Sigmoid colon (tissue), 7 donors: ENCODE results near the gene S100A4. TPM values are rescaled to one million over a fixed set of nuclear protein-coding genes. Genes with fewer than 3 reads are reported as not detected.
A peak's percentile ranks its signal among the peaks of the same experiment; 100 is the strongest.
"Not testable (repeated sequence)": the region's sequence is repeated elsewhere in the genome, so short reads cannot be mapped to it uniquely, and the experiment has no call there.

Experiments used
- DNase-seq: peaks from one replicate; pipeline ENCODE4 v3.0.0-alpha.2; 2019
- H3K27ac ChIP-seq, 4 donors: fragments of 200-600 bp; sonication (generic); one replicate each; pipeline ENCODE4 v1.5.1; 2016 to 2019; ENCODE audit warnings: mild to moderate bottlenecking in 1 of 4
- H3K27me3 ChIP-seq, 3 donors: fragments of 200-600 bp; sonication (generic); one replicate each; pipeline ENCODE4 v1.5.1; 2019; ENCODE audit warnings: mild to moderate bottlenecking in 1 of 3
- H3K36me3 ChIP-seq, 4 donors: fragments of 200-600 bp; sonication (generic); one replicate each; pipeline ENCODE4 v1.5.1; 2016 to 2019
- H3K4me1 ChIP-seq, 4 donors: fragments of 200-600 bp; sonication (generic); one replicate each; pipeline ENCODE4 v1.5.1; 2017 to 2019
- H3K4me3 ChIP-seq, 4 donors: fragments of 200-600 bp; sonication (generic); one replicate each; pipeline ENCODE4 v1.5.1; 2017 to 2019; ENCODE audit warnings: mild to moderate bottlenecking in 2 of 4, moderate library complexity in 1 of 4
- H3K9me3 ChIP-seq, 4 donors: fragments of 200-600 bp in 3 of 4; sonication (generic) in 3 of 4; one replicate each; pipeline versions ENCODE4 v1.5.1 to v1.6.1; 2013 to 2019
- EP300 ChIP-seq, 4 donors: sonication (generic); formaldehyde crosslinking; IDR thresholded peaks; one replicate each; pipeline ENCODE4 v1.6.1; 2017; ENCODE audit warnings: antibody characterized with exemption in 4 of 4
- POLR2A ChIP-seq, 2 donors: fragments of 450-650 bp; IDR thresholded peaks; one replicate each; pipeline ENCODE4 v1.6.1; 2016; ENCODE audit warnings: antibody characterized with exemption in 2 of 2, mild to moderate bottlenecking in 2 of 2, moderate library complexity in 2 of 2
- POLR2AphosphoS5 ChIP-seq, 4 donors: sonication (generic); formaldehyde crosslinking; IDR thresholded peaks; one replicate each; pipeline ENCODE4 v1.6.1; 2017; ENCODE audit warnings: antibody characterized with exemption in 4 of 4
- WGBS, 2 donors: extraction: QIAGEN DNeasy Blood & Tissue Kit; methylation state at CpG; one replicate each; pipeline ENCODE4 v1.1.7; 2013; 5-methylcytosine and 5-hydroxymethylcytosine counted together
- intact Hi-C: fragments of 100-400 bp; cut with DNase I; formaldehyde crosslinking; loops from one replicate; pipeline ENCODE4 v1.15.1; 2023
- polyA plus RNA-seq, 3 donors: library from polyadenylated mRNA; stranded (reverse); fragments of 200-250 nt; gene quantifications; one replicate each; pipeline ENCODE4 v1.2.3, GENCODE V29; 2013
- total RNA-seq, 4 donors: library from RNA; depleted of rRNA; stranded (reverse); fragments of >200 nt; gene quantifications; one replicate each; pipeline ENCODE4 v1.1.0, GENCODE V29; 2016
- TF ChIP-seq, protein P1 (sequence below), 4 experiments: fragments of 450-650 bp in 3 of 4; fragments of 200-600 bp in 1 of 4; IDR thresholded peaks; one replicate each; pipeline ENCODE4 v1.5.1; 2016 to 2019; ENCODE audit warnings: antibody characterized with exemption in 4 of 4, mild to moderate bottlenecking in 3 of 4, moderate library complexity in 2 of 4
- donor health status: healthy with polysubstance abuse.
- donor health status: Bipolar disorder and iron deficiency.
- donor health status: healthy.

Gene S100A4
- total and polyA plus RNA-seq, 7 donors = 189 to 499 (median 336) TPM

DNA sequence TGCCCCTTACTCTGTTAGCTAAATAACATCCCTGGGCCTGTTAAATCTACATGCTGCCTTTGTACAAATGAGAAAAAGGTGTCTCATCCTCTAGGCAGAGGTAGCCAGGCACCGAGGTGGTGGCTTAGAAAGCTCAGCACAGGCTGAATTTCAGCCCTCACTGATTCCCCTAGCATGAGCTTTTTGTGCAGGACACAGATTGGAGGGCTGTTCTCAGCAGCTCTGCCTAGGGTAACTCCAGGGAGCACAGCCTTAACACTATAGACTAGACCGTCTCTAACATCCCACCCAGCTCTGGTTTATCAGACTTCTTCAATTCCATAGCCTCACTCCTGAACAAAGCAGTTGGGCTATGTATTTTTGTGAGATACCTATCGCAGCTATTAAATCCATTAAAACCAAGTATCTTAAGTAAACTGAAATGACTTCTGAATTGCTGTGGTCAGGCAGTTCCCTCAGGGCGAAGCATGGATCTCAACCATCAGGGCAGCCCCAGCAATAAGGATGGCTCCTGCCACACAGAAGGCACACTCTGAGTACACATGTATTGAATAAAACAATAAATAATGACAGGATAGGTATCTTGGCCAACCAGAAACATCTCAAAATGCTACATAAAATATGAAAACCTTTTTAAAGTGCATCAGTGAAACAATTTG is 24.7 kb downstream of the S100A4 start:
- no peaks in the 10 kb centered on the region for H3K36me3 ChIP-seq
- no peaks in the 10 kb centered on the region for H3K27me3 ChIP-seq
- TF ChIP-seq EP300 (IDR thresholded peaks at IDR 0.05) (no peak), POLR2AphosphoS5 (IDR thresholded peaks at IDR 0.05) (no peak), POLR2A (IDR thresholded peaks at IDR 0.05) (no peak)
- TF ChIP-seq, protein P1, sequence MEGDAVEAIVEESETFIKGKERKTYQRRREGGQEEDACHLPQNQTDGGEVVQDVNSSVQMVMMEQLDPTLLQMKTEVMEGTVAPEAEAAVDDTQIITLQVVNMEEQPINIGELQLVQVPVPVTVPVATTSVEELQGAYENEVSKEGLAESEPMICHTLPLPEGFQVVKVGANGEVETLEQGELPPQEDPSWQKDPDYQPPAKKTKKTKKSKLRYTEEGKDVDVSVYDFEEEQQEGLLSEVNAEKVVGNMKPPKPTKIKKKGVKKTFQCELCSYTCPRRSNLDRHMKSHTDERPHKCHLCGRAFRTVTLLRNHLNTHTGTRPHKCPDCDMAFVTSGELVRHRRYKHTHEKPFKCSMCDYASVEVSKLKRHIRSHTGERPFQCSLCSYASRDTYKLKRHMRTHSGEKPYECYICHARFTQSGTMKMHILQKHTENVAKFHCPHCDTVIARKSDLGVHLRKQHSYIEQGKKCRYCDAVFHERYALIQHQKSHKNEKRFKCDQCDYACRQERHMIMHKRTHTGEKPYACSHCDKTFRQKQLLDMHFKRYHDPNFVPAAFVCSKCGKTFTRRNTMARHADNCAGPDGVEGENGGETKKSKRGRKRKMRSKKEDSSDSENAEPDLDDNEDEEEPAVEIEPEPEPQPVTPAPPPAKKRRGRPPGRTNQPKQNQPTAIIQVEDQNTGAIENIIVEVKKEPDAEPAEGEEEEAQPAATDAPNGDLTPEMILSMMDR (IDR thresholded peaks at IDR 0.05) = no peak
- DNase-seq = peak; percentile 22
- no peak overlapping the region for H3K4me3 ChIP-seq
- WGBS, 2 donors = 65 to 87% methylated on average over 4 of the region's 4 CpGs
- intact Hi-C loops = no loop called here
- no peak overlapping the region for H3K27ac ChIP-seq
- H3K9me3 ChIP-seq = no peaks in the 10 kb centered on the region
- H3K4me1 ChIP-seq = peaks cover 0 to 7% (median 4%) of the 10 kb centered on the region in 4 donors

DNA sequence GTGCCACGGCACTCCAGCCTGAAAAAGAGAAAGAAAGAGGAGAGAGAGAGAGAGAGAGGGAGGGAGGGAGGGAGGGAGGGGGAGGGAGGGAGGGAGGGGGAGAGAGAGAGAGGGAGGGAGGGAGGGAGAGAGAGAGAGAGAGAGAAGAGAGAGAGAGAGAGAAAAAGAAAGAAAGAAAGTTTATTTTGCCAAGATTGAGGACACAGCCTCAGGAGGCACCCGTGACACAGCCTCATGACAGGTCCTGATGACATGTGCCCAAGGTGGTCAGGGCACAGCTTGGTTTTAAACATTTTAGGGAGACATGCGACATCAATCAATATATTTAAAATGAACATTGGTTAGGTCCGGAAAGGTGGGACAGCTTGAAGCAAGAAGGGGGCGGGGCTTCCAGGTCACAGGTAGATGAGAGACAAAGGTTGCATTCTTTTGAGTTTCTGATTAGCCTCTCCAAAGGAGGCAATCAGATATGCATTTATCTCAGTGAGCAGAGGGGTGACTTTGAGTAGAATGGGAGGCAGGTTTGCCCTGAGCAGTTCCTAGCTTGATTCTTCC is 25.4 kb downstream of the S100A4 start:
- 21 to 70% methylated on average over 5 of the region's 5 CpGs for WGBS, 2 donors
- H3K27me3 ChIP-seq, H3K27ac ChIP-seq, H3K4me1 ChIP-seq, H3K36me3 ChIP-seq, H3K4me3 ChIP-seq, H3K9me3 ChIP-seq, intact Hi-C loops: not testable (repeated sequence)
- DNase-seq = peak; percentile 40

DNA sequence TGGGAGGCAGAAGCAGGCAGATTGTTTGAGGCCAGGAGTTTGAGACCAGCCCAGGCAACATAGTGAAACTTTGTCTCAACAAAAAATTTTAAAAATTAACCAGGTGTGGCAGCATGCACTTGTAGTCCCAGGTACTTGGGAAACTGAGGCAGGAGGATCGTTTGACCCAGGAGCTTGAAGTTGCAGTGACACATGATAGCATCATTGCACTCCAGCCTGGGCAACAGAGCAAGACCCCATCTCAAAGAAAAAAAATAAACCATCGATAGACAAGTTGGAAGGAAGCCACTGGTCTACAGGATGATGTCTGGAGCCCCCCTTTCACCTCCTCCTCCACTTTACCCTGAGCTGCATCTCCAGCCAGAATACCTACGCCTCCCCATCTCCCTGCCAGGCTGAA is 26.4 kb downstream of the S100A4 start:
- Histone ChIP-seq H3K4me3 (no peak overlapping the region), H3K36me3 (no peaks in the 10 kb centered on the region), H3K9me3 (no peaks in the 10 kb centered on the region), H3K27ac (no peak overlapping the region), H3K27me3 (no peaks in the 10 kb centered on the region), H3K4me1 (no peaks in the 10 kb centered on the region)
- 80 to 90% methylated on average over 3 of the region's 3 CpGs for WGBS, 2 donors
- TF ChIP-seq POLR2AphosphoS5 (IDR thresholded peaks at IDR 0.05) = no peak
- TF ChIP-seq, protein P1 (IDR thresholded peaks at IDR 0.05) = no peak
- no peak for TF ChIP-seq EP300 (IDR thresholded peaks at IDR 0.05)
- TF ChIP-seq POLR2A (IDR thresholded peaks at IDR 0.05) = no peak
- peak; percentile 22 for DNase-seq
- intact Hi-C loops = no loop called here

DNA sequence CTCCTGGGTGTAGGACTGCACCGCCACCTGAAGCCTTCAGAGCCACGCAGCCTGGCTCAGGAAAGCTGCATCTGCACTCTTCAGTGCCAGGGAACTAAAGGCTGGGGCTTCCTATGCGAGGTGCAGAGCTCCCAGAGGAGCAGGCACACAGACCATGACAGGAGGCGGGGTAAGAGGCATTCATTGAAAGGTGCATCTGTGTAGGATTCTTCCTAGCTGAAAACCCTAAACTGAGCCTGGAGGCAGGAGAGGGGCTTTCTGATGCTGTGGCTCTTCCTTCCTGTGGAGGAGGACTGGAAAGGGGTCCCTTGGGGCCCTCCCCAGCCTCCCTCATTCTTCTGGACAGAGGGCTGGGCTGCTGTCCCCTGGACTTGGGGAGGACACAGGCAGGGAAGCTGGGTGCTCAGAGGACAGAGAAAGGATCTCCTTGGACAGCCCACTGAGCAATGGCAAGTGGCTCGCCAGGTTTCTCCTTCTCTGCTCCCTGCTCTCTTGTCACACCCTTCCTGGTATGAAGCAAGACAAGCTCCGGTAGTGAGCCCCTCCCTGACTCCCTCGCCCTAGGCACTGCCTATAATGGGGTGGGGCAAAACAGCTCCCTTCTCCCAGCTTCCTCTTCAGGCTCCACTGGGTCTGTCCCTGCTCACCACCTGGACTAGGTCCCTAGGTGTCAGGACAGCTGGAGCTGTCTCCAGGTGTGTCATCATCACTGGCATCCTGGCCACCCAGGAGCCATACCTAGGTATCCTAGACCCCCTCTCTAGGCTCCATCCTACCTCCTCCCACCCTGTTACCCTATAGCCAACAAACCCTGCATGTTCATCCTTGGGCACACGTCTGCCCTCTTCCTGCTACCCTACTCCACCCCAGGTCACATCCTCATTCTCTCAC is 29.9 kb downstream of the S100A4 start:
- no peaks in the 10 kb centered on the region for H3K27me3 ChIP-seq
- no peak for DNase-seq
- H3K4me3 ChIP-seq = no peak overlapping the region
- no peaks in the 10 kb centered on the region for H3K36me3 ChIP-seq
- no peak overlapping the region for H3K27ac ChIP-seq
- no peak for TF ChIP-seq POLR2A (IDR thresholded peaks at IDR 0.05)
- TF ChIP-seq, protein P1 (IDR thresholded peaks at IDR 0.05) = no peak
- TF ChIP-seq POLR2AphosphoS5 (IDR thresholded peaks at IDR 0.05) = no peak
- no peak for TF ChIP-seq EP300 (IDR thresholded peaks at IDR 0.05)
- no peaks in the 10 kb centered on the region for H3K9me3 ChIP-seq
- peaks cover 0 to 4% (median 2%) of the 10 kb centered on the region in 4 donors for H3K4me1 ChIP-seq
- intact Hi-C loops = no loop called here
- WGBS, 2 donors = 24 to 49% methylated on average over 8 of the region's 8 CpGs

DNA sequence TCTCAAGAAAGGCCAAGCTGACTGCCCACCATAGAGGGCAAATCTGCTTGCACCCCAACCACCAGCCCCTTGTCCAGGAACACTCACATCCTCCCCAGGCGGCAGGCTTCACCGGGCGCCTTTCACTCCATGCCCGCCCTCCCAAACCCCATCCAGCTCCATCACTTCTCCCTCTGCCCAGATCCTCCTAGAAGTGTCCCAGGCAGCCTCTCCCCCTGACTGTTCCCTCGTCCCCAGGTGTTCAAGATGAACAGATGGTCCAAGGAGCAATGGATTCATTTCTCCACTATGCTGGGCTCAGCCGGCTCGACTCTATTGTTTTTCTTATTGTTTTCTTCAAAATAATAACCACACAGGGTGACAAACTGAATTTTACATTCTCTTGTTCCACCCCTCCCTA is 31.9 kb downstream of the S100A4 start:
- 93 to 95% methylated on average over 7 of the region's 7 CpGs for WGBS, 2 donors
- intact Hi-C loops = loop anchor here (5.0 kb wide), 2 partner anchors 104 to 239 kb away; partner anchors contain the start of gene S100A14
- no peaks in the 10 kb centered on the region for H3K27me3 ChIP-seq

More for the DNA sequence above, 31.9 kb downstream of the S100A4 start:
- DNase-seq = no peak
- H3K4me3 ChIP-seq = no peak overlapping the region
- no peaks in the 10 kb centered on the region for H3K9me3 ChIP-seq
- peaks cover 0 to 6% (median 2%) of the 10 kb centered on the region in 4 donors for H3K4me1 ChIP-seq
- H3K36me3 ChIP-seq = no peaks in the 10 kb centered on the region
- no peak overlapping the region for H3K27ac ChIP-seq
- TF ChIP-seq, protein P1 (IDR thresholded peaks at IDR 0.05) = no peak
- TF ChIP-seq POLR2A (IDR thresholded peaks at IDR 0.05) (no peak), EP300 (IDR thresholded peaks at IDR 0.05) (no peak), POLR2AphosphoS5 (IDR thresholded peaks at IDR 0.05) (no peak)
